GM19238 (cell line): ENCODE measurements around the gene CLDN16.

Experiments
- DNase-seq: peaks from one replicate; pipeline ENCODE4 v3.0.0; 2011; ENCODE audit warnings: low spot score; ENCODE audit not compliant: insufficient read length

CLDN16 gene

GRCh38 chr3:190378240-190378891 is 9.6 kb upstream of the CLDN16 start:
- no peak for DNase-seq

GRCh38 chr3:190380184-190380583 is 7.8 kb upstream of the CLDN16 start:
- DNase-seq = no peak

GRCh38 chr3:190381441-190381840 is 6.5 kb upstream of the CLDN16 start:
- DNase-seq = no peak

- DNase-seq = no peak
Observed at GRCh38 chr3:190382082-190382481, 5.9 kb upstream of the CLDN16 start.

- peak; percentile 3 for DNase-seq
Observed at GRCh38 chr3:190384309-190384756, 3.6 kb upstream of the CLDN16 start.

- no peak for DNase-seq
Observed at GRCh38 chr3:190385731-190386688, 2.0 kb upstream of the CLDN16 start.

GRCh38 chr3:190388703-190389102 is 740 bp downstream of the CLDN16 start:
- no peak for DNase-seq

- no peak for DNase-seq
Observed at GRCh38 chr3:190396001-190396400, 8.0 kb downstream of the CLDN16 start.

- no peak for DNase-seq
Observed at GRCh38 chr3:190397889-190398288, 9.9 kb downstream of the CLDN16 start.

- no peak for DNase-seq
Observed at GRCh38 chr3:190399677-190400076, 11.7 kb downstream of the CLDN16 start.

GRCh38 chr3:190401963-190402362 is 14.0 kb downstream of the CLDN16 start:
- no peak for DNase-seq

GRCh38 chr3:190404715-190405114 is 16.8 kb downstream of the CLDN16 start:
- no peak for DNase-seq

GRCh38 chr3:190414297-190414696 is 26.3 kb downstream of the CLDN16 start:
- no peak for DNase-seq

- no peak for DNase-seq
Observed at GRCh38 chr3:190424108-190424477, 36.1 kb downstream of the CLDN16 start.

- no peak for DNase-seq
Observed at GRCh38 chr3:190424478-190425439, 36.8 kb downstream of the CLDN16 start.

GRCh38 chr3:190425833-190426232 is 37.9 kb downstream of the CLDN16 start:
- DNase-seq = no peak

GRCh38 chr3:190426806-190427507 is 39.0 kb downstream of the CLDN16 start:
- DNase-seq = no peak

GRCh38 chr3:190429681-190430080 is 41.7 kb downstream of the CLDN16 start:
- DNase-seq = no peak

- no peak for DNase-seq
Observed at GRCh38 chr3:190430906-190431305, 42.9 kb downstream of the CLDN16 start.

- DNase-seq = no peak
Observed at GRCh38 chr3:190432216-190432615, 44.3 kb downstream of the CLDN16 start.

- DNase-seq = no peak
Observed at GRCh38 chr3:190433626-190434025, 45.7 kb downstream of the CLDN16 start.
